ENCODE results near the gene TIPIN. TPM values are rescaled to one million over a fixed set of nuclear protein-coding genes. Genes with fewer than 3 reads are reported as not detected.
"Not testable (repeated sequence)": the region's sequence is repeated elsewhere in the genome, so short reads cannot be mapped to it uniquely, and the experiment has no call there.

Gene TIPIN
- total and polyA plus RNA-seq, 2 experiments from 2014 or later: 5.4 to 6.4 TPM

- WGBS (ENCODE audit: low lambda C conversion rate, missing lambda C conversion rate): 73% methylated on average over 1 of the region's 1 CpG
- Histone ChIP-seq H3K27ac (no peak overlapping the region), H3K4me2 (no peak overlapping the region)
Measured at GRCh38 chr15:66394915-66395314, 38.4 kb upstream of the TIPIN start.

GRCh38 chr15:66394472-66394871, 38.0 kb upstream of the TIPIN start:
- no peaks in the 10 kb centered on the region for H3K4me1 ChIP-seq (ENCODE audit: insufficient read depth)
- H3K27me3 ChIP-seq: no peaks in the 10 kb centered on the region
- H3K9me2 ChIP-seq (replicated peaks; ENCODE audit: insufficient read depth): no peaks in the 10 kb centered on the region
- no peak overlapping the region for H3K4me2 ChIP-seq
- peaks cover 83% of the 10 kb centered on the region for H3K79me2 ChIP-seq
- H3K27ac ChIP-seq: no peak overlapping the region
- peaks cover 10% of the 10 kb centered on the region for H4K20me1 ChIP-seq (ENCODE audit: insufficient read depth, poor library complexity, severe bottlenecking)
- no peak overlapping the region for H3K4me3 ChIP-seq
- H2AFZ ChIP-seq: no peak overlapping the region
- 100% methylated on average over 1 of the region's 1 CpG for WGBS (ENCODE audit: low lambda C conversion rate, missing lambda C conversion rate)
- H3K9me3 ChIP-seq (ENCODE audit: low read depth): no peaks in the 10 kb centered on the region
- TF ChIP-seq EZH2 (IDR thresholded peaks at IDR 0.05; ENCODE audit: borderline replicate concordance) (no peak), EZH2phosphoT487 (IDR thresholded peaks at IDR 0.05; ENCODE audit: low read depth, severe bottlenecking, unreplicated experiment) (no peak)
- no peaks in the 10 kb centered on the region for H3K36me3 ChIP-seq (replicated peaks; ENCODE audit: insufficient read depth, low read depth)
- no peak for DNase-seq (ENCODE audit: low spot score)

More at GRCh38 chr15:66394915-66395314, 38.4 kb upstream of the TIPIN start:
- no peak for DNase-seq (ENCODE audit: low spot score)
- Histone ChIP-seq H3K36me3 (replicated peaks; ENCODE audit: insufficient read depth, low read depth) (no peaks in the 10 kb centered on the region), H4K20me1 (ENCODE audit: insufficient read depth, poor library complexity, severe bottlenecking) (peaks cover 12% of the 10 kb centered on the region), H3K4me1 (ENCODE audit: insufficient read depth) (no peaks in the 10 kb centered on the region), H2AFZ (no peak overlapping the region), H3K9me2 (replicated peaks; ENCODE audit: insufficient read depth) (no peaks in the 10 kb centered on the region), H3K9me3 (ENCODE audit: low read depth) (no peaks in the 10 kb centered on the region), H3K27me3 (no peaks in the 10 kb centered on the region), H3K79me2 (peaks cover 78% of the 10 kb centered on the region), H3K4me3 (no peak overlapping the region)
- no peak for TF ChIP-seq EZH2 (IDR thresholded peaks at IDR 0.05; ENCODE audit: borderline replicate concordance)
- TF ChIP-seq EZH2phosphoT487 (IDR thresholded peaks at IDR 0.05; ENCODE audit: low read depth, severe bottlenecking, unreplicated experiment): no peak
- TF ChIP-seq CTCF (IDR thresholded peaks at IDR 0.05; ENCODE audit: poor library complexity): no peak

GRCh38 chr15:66393037-66393436, 36.6 kb upstream of the TIPIN start:
- H4K20me1 ChIP-seq (ENCODE audit: insufficient read depth, poor library complexity, severe bottlenecking); H3K27ac ChIP-seq; H3K4me2 ChIP-seq; DNase-seq (ENCODE audit: low spot score); H3K9me3 ChIP-seq (ENCODE audit: low read depth); H3K9me2 ChIP-seq (replicated peaks; ENCODE audit: insufficient read depth); H3K27me3 ChIP-seq; H2AFZ ChIP-seq; H3K4me1 ChIP-seq (ENCODE audit: insufficient read depth); H3K36me3 ChIP-seq (replicated peaks; ENCODE audit: insufficient read depth, low read depth); H3K4me3 ChIP-seq: not testable (repeated sequence)
- 63% methylated on average over 1 of the region's 1 CpG for WGBS (ENCODE audit: low lambda C conversion rate, missing lambda C conversion rate)
- peaks cover 93% of the 10 kb centered on the region for H3K79me2 ChIP-seq

GRCh38 chr15:66390678-66391077, 34.2 kb upstream of the TIPIN start:
- no peak overlapping the region for H3K4me3 ChIP-seq
- peaks cover 13% of the 10 kb centered on the region for H3K4me1 ChIP-seq (ENCODE audit: insufficient read depth)
- H2AFZ ChIP-seq: no peak overlapping the region
- no peaks in the 10 kb centered on the region for H3K27me3 ChIP-seq
- H3K4me2 ChIP-seq: no peak overlapping the region
- no peak for TF ChIP-seq EZH2 (IDR thresholded peaks at IDR 0.05; ENCODE audit: borderline replicate concordance)
- H3K36me3 ChIP-seq (replicated peaks; ENCODE audit: insufficient read depth, low read depth): no peaks in the 10 kb centered on the region
- DNase-seq (ENCODE audit: low spot score): no peak
- peaks cover 84% of the 10 kb centered on the region for H3K79me2 ChIP-seq
- WGBS (ENCODE audit: low lambda C conversion rate, missing lambda C conversion rate): 93% methylated on average over 1 of the region's 1 CpG
- no peak overlapping the region for H3K27ac ChIP-seq
- H3K9me3 ChIP-seq (ENCODE audit: low read depth): no peaks in the 10 kb centered on the region
- no peaks in the 10 kb centered on the region for H3K9me2 ChIP-seq (replicated peaks; ENCODE audit: insufficient read depth)
- peaks cover 10% of the 10 kb centered on the region for H4K20me1 ChIP-seq (ENCODE audit: insufficient read depth, poor library complexity, severe bottlenecking)

GRCh38 chr15:66389859-66390381, 33.4 kb upstream of the TIPIN start:
- H3K9me2 ChIP-seq (replicated peaks; ENCODE audit: insufficient read depth): no peaks in the 10 kb centered on the region
- DNase-seq (ENCODE audit: low spot score): no peak
- no peak overlapping the region for H3K4me3 ChIP-seq
- H3K79me2 ChIP-seq: peaks cover 82% of the 10 kb centered on the region
- no peak overlapping the region for H2AFZ ChIP-seq
- H4K20me1 ChIP-seq (ENCODE audit: insufficient read depth, poor library complexity, severe bottlenecking): peaks cover 10% of the 10 kb centered on the region
- H3K9me3 ChIP-seq (ENCODE audit: low read depth): no peaks in the 10 kb centered on the region
- no peaks in the 10 kb centered on the region for H3K36me3 ChIP-seq (replicated peaks; ENCODE audit: insufficient read depth, low read depth)
- no peak for TF ChIP-seq EZH2 (IDR thresholded peaks at IDR 0.05; ENCODE audit: borderline replicate concordance)
- H3K4me2 ChIP-seq: no peak overlapping the region
- no peak overlapping the region for H3K27ac ChIP-seq
- H3K4me1 ChIP-seq (ENCODE audit: insufficient read depth): peaks cover 13% of the 10 kb centered on the region
- no peaks in the 10 kb centered on the region for H3K27me3 ChIP-seq
